Amniotic stem cell (primary cell): ENCODE data around the gene NEMF.
A peak's percentile ranks its signal among the peaks of the same experiment; 100 is the strongest.
"Not testable (repeated sequence)": the region's sequence is repeated elsewhere in the genome, so short reads cannot be mapped to it uniquely, and the experiment has no call there.

Experiments used
- DNase-seq: peaks from one replicate; lab custom pipeline; 2025; lab: John Stamatoyannopoulos, UW

NEMF gene

GRCh38 chr14:49852301-49853157 is at the start of gene NEMF:
Gene NEMF (minus strand): TSS chr14:49852788. CDS start chr14:49852753, 35 bp downstream.
- peak; percentile 87 for DNase-seq

- no peak for DNase-seq
These were observed 48.4 kb upstream of the NEMF start for GRCh38 chr14:49900973-49901372.

GRCh38 chr14:49898485-49898884 is 45.9 kb upstream of the NEMF start:
- no peak for DNase-seq

GRCh38 chr14:49897965-49898364 is 45.4 kb upstream of the NEMF start:
- no peak for DNase-seq

GRCh38 chr14:49897414-49897813 is 44.8 kb upstream of the NEMF start:
- DNase-seq = no peak

GRCh38 chr14:49896966-49897365 is 44.4 kb upstream of the NEMF start:
- DNase-seq = no peak

GRCh38 chr14:49896272-49896671 is 43.7 kb upstream of the NEMF start:
- not testable (repeated sequence) for DNase-seq

- no peak for DNase-seq
These were observed 42.9 kb upstream of the NEMF start for GRCh38 chr14:49895480-49895879.

- DNase-seq = not testable (repeated sequence)
These were observed 41.9 kb upstream of the NEMF start for GRCh38 chr14:49894214-49895107.

- DNase-seq = no peak
These were observed 41.0 kb upstream of the NEMF start for GRCh38 chr14:49893309-49894213.

GRCh38 chr14:49892636-49893308 is 40.2 kb upstream of the NEMF start, which contains the start of gene ARF6:
Gene ARF6 (plus strand): TSS chr14:49893082. CDS start chr14:49893737, 655 bp downstream.
- DNase-seq = peak; percentile 96

GRCh38 chr14:49892301-49892635 is 39.7 kb upstream of the NEMF start:
- no peak for DNase-seq

- no peak for DNase-seq
These were observed 35.7 kb upstream of the NEMF start for GRCh38 chr14:49888293-49888692.

GRCh38 chr14:49886523-49886922 is 33.9 kb upstream of the NEMF start:
- no peak for DNase-seq

GRCh38 chr14:49882826-49883694 is 30.5 kb upstream of the NEMF start:
- DNase-seq = no peak

- DNase-seq = no peak
These were observed 28.9 kb upstream of the NEMF start for GRCh38 chr14:49881350-49882001.

GRCh38 chr14:49880267-49881064 is 27.9 kb upstream of the NEMF start:
- no peak for DNase-seq

- no peak for DNase-seq
These were observed 27.1 kb upstream of the NEMF start for GRCh38 chr14:49879646-49880204.
